MM.1S (cell line): ENCODE measurements around the gene MARK3.

Experiments
- DNase-seq: peaks from one replicate; pipeline ENCODE4 v3.0.0-alpha.2; 2015
- H2AFZ ChIP-seq: fragments of 300-600 bp; sonication (generic); 2 replicates; pipeline ENCODE4 v1.6.0; 2016; ENCODE audit warnings: antibody characterized with exemption, low read length
- H3F3A ChIP-seq: fragments of 300-600 bp; sonication (generic); 2 replicates; pipeline ENCODE4 v1.6.1; 2016; ENCODE audit warnings: mild to moderate bottlenecking, antibody characterized with exemption, low read length, moderate library complexity, mixed read lengths; ENCODE audit not compliant: insufficient read depth
- H3K27ac ChIP-seq: fragments of 300-600 bp; sonication (generic); 2 replicates; pipeline ENCODE4 v1.5.1; 2016; ENCODE audit warnings: mild to moderate bottlenecking, low read length
- H3K27me3 ChIP-seq: fragments of 300-600 bp; sonication (generic); replicated peaks from 2 replicates; pipeline ENCODE4 v1.6.0; 2016; ENCODE audit warnings: low read length; ENCODE audit not compliant: insufficient read depth
- H3K36me3 ChIP-seq: fragments of 300-600 bp; sonication (generic); replicated peaks from 2 replicates; pipeline ENCODE4 v1.6.1; 2016; ENCODE audit warnings: mild to moderate bottlenecking, low read length, mixed read lengths; ENCODE audit not compliant: insufficient read depth
- H3K4me1 ChIP-seq: fragments of 300-600 bp; sonication (generic); 2 replicates; pipeline ENCODE4 v1.6.1; 2016; ENCODE audit warnings: low read length, mixed read lengths
- H3K4me2 ChIP-seq: fragments of 300-600 bp; sonication (generic); 2 replicates; pipeline ENCODE4 v1.6.0; 2016; ENCODE audit warnings: low read depth, low read length
- H3K4me3 ChIP-seq: fragments of 300-600 bp; sonication (generic); 2 replicates; pipeline ENCODE4 v1.5.1; 2016; ENCODE audit warnings: low read length, mixed read lengths
- H3K79me2 ChIP-seq: fragments of 300-600 bp; sonication (generic); 2 replicates; pipeline ENCODE4 v1.6.1; 2016; ENCODE audit warnings: mixed run types, low read length, mixed read lengths
- H3K9ac ChIP-seq: fragments of 300-600 bp; sonication (generic); 2 replicates; pipeline ENCODE4 v1.6.1; 2016; ENCODE audit warnings: low read length, mixed read lengths
- H3K9me2 ChIP-seq: fragments of 300-600 bp; sonication (generic); replicated peaks from 2 replicates; pipeline ENCODE4 v1.6.1; 2016; ENCODE audit warnings: mild to moderate bottlenecking, low read length, mixed read lengths; ENCODE audit not compliant: insufficient read depth
- H3K9me3 ChIP-seq: fragments of 300-600 bp; sonication (generic); replicated peaks from 2 replicates; pipeline ENCODE4 v1.6.1; 2016; ENCODE audit warnings: mild to moderate bottlenecking, low read length, mixed read lengths; ENCODE audit not compliant: insufficient read depth
- H4K20me1 ChIP-seq: fragments of 300-600 bp; sonication (generic); 2 replicates; pipeline ENCODE4 v1.6.1; 2016; ENCODE audit warnings: mild to moderate bottlenecking, low read length, moderate library complexity, mixed read lengths; ENCODE audit not compliant: insufficient read depth
- EZH2 ChIP-seq: fragments of 300-600 bp; sonication (generic); optimal IDR thresholded peaks from 2 replicates; pipeline ENCODE3; 2017; ENCODE audit warnings: low read depth, mild to moderate bottlenecking, antibody characterized with exemption, low read length, mixed read lengths
- EZH2phosphoT487 ChIP-seq: fragments of 300-600 bp; sonication (generic); IDR thresholded peaks from 2 replicates; pipeline ENCODE4 v1.6.1; 2018; ENCODE audit warnings: antibody characterized with exemption, low read length
- TF ChIP-seq, protein P1 (sequence below): fragments of 300-600 bp; sonication (generic); IDR thresholded peaks from 2 replicates; pipeline ENCODE4 v1.5.1; 2016; ENCODE audit warnings: antibody characterized with exemption, low read length, mixed read lengths

Gene MARK3

DNA sequence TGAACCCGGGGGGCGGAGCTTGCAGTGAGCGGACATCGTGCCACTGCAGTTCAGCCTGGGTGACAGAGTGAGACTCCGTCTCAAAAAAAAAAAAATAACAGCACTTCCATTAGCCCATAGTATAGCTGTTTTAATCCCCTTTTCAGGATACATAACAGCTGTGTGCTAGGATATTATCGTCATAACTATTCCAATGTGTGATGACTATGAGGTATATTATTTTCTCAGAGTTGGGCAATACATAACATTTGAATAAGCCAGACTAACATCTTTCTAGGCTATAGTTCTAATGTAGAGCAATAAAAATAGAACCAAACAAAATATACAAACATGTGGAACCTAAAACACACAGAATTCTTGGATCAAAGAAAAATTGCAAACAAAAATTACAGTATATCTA lies 57.1 kb downstream of the MARK3 start:
- no peaks in the 10 kb centered on the region for H3K9me3 ChIP-seq
- no peak overlapping the region for H3K4me3 ChIP-seq
- no peaks in the 10 kb centered on the region for H3K36me3 ChIP-seq
- no peak overlapping the region for H3K27ac ChIP-seq
- H4K20me1 ChIP-seq: no peaks in the 10 kb centered on the region
- no peak overlapping the region for H3K9ac ChIP-seq
- H2AFZ ChIP-seq: no peak overlapping the region
- no peaks in the 10 kb centered on the region for H3F3A ChIP-seq
- peaks cover 16% of the 10 kb centered on the region for H3K79me2 ChIP-seq
- TF ChIP-seq, protein P1, sequence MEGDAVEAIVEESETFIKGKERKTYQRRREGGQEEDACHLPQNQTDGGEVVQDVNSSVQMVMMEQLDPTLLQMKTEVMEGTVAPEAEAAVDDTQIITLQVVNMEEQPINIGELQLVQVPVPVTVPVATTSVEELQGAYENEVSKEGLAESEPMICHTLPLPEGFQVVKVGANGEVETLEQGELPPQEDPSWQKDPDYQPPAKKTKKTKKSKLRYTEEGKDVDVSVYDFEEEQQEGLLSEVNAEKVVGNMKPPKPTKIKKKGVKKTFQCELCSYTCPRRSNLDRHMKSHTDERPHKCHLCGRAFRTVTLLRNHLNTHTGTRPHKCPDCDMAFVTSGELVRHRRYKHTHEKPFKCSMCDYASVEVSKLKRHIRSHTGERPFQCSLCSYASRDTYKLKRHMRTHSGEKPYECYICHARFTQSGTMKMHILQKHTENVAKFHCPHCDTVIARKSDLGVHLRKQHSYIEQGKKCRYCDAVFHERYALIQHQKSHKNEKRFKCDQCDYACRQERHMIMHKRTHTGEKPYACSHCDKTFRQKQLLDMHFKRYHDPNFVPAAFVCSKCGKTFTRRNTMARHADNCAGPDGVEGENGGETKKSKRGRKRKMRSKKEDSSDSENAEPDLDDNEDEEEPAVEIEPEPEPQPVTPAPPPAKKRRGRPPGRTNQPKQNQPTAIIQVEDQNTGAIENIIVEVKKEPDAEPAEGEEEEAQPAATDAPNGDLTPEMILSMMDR: no peak
- no peak for TF ChIP-seq EZH2phosphoT487
- TF ChIP-seq EZH2: no peak
- H3K9me2 ChIP-seq: no peaks in the 10 kb centered on the region
- H3K4me2 ChIP-seq: no peak overlapping the region
- H3K27me3 ChIP-seq: no peaks in the 10 kb centered on the region
- no peaks in the 10 kb centered on the region for H3K4me1 ChIP-seq
- DNase-seq: no peak

DNA sequence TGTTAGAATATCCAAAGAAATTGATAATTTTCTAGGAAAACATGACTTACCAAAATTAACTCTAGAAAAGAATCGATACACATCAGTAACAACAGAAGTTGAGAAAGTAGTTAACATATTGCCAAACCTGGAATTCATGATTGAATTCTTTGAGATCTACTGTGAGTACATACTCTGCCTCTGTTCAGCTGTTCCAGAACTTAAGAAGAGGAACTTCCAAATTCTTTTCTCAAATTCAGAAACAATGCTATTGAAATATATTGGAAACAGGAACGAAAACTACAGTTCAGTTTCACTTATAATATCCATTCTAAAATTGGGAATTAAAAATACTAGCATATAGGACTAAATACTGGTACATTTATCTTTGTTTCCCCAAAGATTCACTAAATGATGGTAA lies 57.9 kb downstream of the MARK3 start:
- no peak overlapping the region for H3K4me2 ChIP-seq
- DNase-seq: no peak
- no peaks in the 10 kb centered on the region for H4K20me1 ChIP-seq
- no peaks in the 10 kb centered on the region for H3K9me2 ChIP-seq
- H3K79me2 ChIP-seq: peaks cover 20% of the 10 kb centered on the region
- no peaks in the 10 kb centered on the region for H3K4me1 ChIP-seq
- H3K9me3 ChIP-seq: no peaks in the 10 kb centered on the region
- no peaks in the 10 kb centered on the region for H3F3A ChIP-seq
- H2AFZ ChIP-seq: no peak overlapping the region
- TF ChIP-seq EZH2phosphoT487 (no peak), EZH2 (no peak)
- TF ChIP-seq, protein P1: no peak
- H3K27me3 ChIP-seq: no peaks in the 10 kb centered on the region
- no peak overlapping the region for H3K4me3 ChIP-seq
- no peaks in the 10 kb centered on the region for H3K36me3 ChIP-seq
- no peak overlapping the region for H3K27ac ChIP-seq
- no peak overlapping the region for H3K9ac ChIP-seq

DNA sequence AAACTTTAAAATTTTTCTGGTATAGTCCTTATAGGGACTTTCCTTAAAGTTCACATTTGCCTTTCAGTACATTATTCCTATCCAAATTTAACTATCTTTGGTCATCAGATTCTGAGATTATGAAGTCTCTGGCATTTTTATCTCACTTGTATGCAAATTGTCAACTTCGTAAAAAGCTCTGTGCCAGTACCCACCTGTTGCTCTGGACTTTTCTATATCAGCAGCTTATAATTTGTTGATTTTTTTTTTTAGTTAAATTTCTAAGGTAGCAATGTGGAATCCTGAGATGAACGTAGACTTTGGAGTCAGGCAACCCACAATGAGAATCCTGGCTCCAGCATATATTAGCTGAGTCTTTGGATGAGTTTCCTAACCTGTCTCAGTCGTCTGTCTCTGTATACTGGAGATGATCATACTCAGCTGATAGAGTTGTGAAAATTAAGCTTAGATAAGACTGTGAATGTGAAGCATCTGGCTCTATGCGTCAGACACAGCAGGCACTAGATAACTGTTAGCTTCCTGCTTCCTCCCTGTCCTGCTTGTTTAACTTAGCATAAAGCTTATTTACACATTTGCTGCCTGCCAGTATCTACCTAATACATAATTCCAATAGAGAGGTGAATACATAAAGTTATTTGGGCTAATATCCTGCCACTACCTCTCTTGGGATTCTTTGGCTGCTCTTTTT lies 59.8 kb downstream of the MARK3 start:
- TF ChIP-seq EZH2phosphoT487 (no peak), EZH2 (no peak)
- TF ChIP-seq, protein P1: no peak
- Histone ChIP-seq H3F3A (no peaks in the 10 kb centered on the region), H3K9me3 (no peaks in the 10 kb centered on the region), H3K79me2 (peaks cover 20% of the 10 kb centered on the region), H2AFZ (no peak overlapping the region), H3K27me3 (no peaks in the 10 kb centered on the region), H3K27ac (no peak overlapping the region), H3K9me2 (no peaks in the 10 kb centered on the region), H3K4me2 (no peak overlapping the region), H3K9ac (no peak overlapping the region), H4K20me1 (no peaks in the 10 kb centered on the region), H3K4me3 (no peak overlapping the region), H3K36me3 (no peaks in the 10 kb centered on the region), H3K4me1 (no peaks in the 10 kb centered on the region)
- DNase-seq: no peak
